DND-41 (cell line): ENCODE results near the gene RIN3.

Experiments used
- ATAC-seq: fragments of 200-7000 bp; cut with Tn5 transposase; 3 replicates; pipeline ENCODE4 v1.9.1; 2021; ENCODE audit warnings: low read depth; ENCODE audit not compliant: insufficient read depth
- DNase-seq: peaks from one replicate; pipeline ENCODE4 v3.0.0-alpha.2; 2020
- H2AFZ ChIP-seq: 2 replicates; pipeline ENCODE4 v1.6.0; 2012; ENCODE audit warnings: low read depth, low read length
- H3K27ac ChIP-seq: 2 replicates; pipeline ENCODE4 v1.5.1; 2012; ENCODE audit warnings: low read length, inconsistent platforms
- H3K27me3 ChIP-seq: fragments of 200-600 bp; sonication (generic); 2 replicates; pipeline ENCODE4 v1.6.0; 2012; ENCODE audit warnings: low read length, mild to moderate bottlenecking, inconsistent platforms; ENCODE audit not compliant: insufficient read depth, poor library complexity
- H3K36me3 ChIP-seq: 2 replicates; pipeline ENCODE4 v1.5.1; 2012; ENCODE audit warnings: low read length, inconsistent platforms; ENCODE audit not compliant: insufficient read depth
- H3K4me1 ChIP-seq: 2 replicates; pipeline ENCODE4 v1.5.1; 2012; ENCODE audit warnings: mild to moderate bottlenecking, low read length; ENCODE audit not compliant: insufficient read depth
- H3K4me2 ChIP-seq: 2 replicates; pipeline ENCODE4 v1.6.0; 2012; ENCODE audit warnings: mild to moderate bottlenecking, moderate library complexity, low read length, inconsistent platforms; ENCODE audit not compliant: insufficient read depth
- H3K4me3 ChIP-seq, 2 experiments: fragments of 200-600 bp in 1 of 2; shearing (Covaris generic) in 1 of 2; 2 replicates each; pipeline ENCODE4 v1.5.1; 2012 to 2016; ENCODE audit warnings: inconsistent platforms in 2 of 2, low read length in 2 of 2, mild to moderate bottlenecking in 2 of 2, low read depth in 1 of 2, moderate library complexity in 1 of 2
- H3K79me2 ChIP-seq: 2 replicates; pipeline ENCODE4 v1.6.0; 2012; ENCODE audit warnings: low read length, inconsistent platforms; ENCODE audit not compliant: insufficient read depth
- H3K9ac ChIP-seq: 2 replicates; pipeline ENCODE4 v1.6.0; 2012; ENCODE audit warnings: low read depth, mild to moderate bottlenecking, inconsistent platforms, low read length, moderate library complexity
- H3K9me3 ChIP-seq: 2 replicates; pipeline ENCODE4 v1.5.1; 2012; ENCODE audit warnings: low read length, moderate library complexity, mild to moderate bottlenecking, inconsistent platforms; ENCODE audit not compliant: insufficient read depth, severe bottlenecking
- H4K20me1 ChIP-seq: 2 replicates; pipeline ENCODE4 v1.6.0; 2012; ENCODE audit warnings: low read length; ENCODE audit not compliant: insufficient read depth
- EZH2 ChIP-seq: IDR thresholded peaks from 3 replicates; pipeline ENCODE4 v1.6.1; 2012; ENCODE audit warnings: borderline replicate concordance, low read depth, mild to moderate bottlenecking, moderate library complexity, low read length, inconsistent platforms; ENCODE audit not compliant: severe bottlenecking
- TF ChIP-seq, protein P1 (sequence below): IDR thresholded peaks from 2 replicates; pipeline ENCODE4 v1.5.1; 2012; ENCODE audit warnings: borderline replicate concordance, low read length, moderate library complexity, mild to moderate bottlenecking; ENCODE audit not compliant: poor library complexity, severe bottlenecking; ENCODE audit errors: extremely low read depth

Gene RIN3

GRCh38 chr14:92540472-92541048, 27.0 kb downstream of the RIN3 start:
- H2AFZ ChIP-seq: no peak overlapping the region
- H3K4me2 ChIP-seq: no peak overlapping the region
- H3K9me3 ChIP-seq: no peaks in the 10 kb centered on the region
- H3K4me3 ChIP-seq: no peak overlapping the region
- no peaks in the 10 kb centered on the region for H3K27me3 ChIP-seq
- no peaks in the 10 kb centered on the region for H4K20me1 ChIP-seq
- TF ChIP-seq, protein P1, sequence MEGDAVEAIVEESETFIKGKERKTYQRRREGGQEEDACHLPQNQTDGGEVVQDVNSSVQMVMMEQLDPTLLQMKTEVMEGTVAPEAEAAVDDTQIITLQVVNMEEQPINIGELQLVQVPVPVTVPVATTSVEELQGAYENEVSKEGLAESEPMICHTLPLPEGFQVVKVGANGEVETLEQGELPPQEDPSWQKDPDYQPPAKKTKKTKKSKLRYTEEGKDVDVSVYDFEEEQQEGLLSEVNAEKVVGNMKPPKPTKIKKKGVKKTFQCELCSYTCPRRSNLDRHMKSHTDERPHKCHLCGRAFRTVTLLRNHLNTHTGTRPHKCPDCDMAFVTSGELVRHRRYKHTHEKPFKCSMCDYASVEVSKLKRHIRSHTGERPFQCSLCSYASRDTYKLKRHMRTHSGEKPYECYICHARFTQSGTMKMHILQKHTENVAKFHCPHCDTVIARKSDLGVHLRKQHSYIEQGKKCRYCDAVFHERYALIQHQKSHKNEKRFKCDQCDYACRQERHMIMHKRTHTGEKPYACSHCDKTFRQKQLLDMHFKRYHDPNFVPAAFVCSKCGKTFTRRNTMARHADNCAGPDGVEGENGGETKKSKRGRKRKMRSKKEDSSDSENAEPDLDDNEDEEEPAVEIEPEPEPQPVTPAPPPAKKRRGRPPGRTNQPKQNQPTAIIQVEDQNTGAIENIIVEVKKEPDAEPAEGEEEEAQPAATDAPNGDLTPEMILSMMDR: no peak
- TF ChIP-seq EZH2: no peak
- H3K4me1 ChIP-seq: no peaks in the 10 kb centered on the region
- DNase-seq: no peak
- H3K9ac ChIP-seq: no peak overlapping the region
- no peaks in the 10 kb centered on the region for H3K36me3 ChIP-seq
- no peak for ATAC-seq
- H3K27ac ChIP-seq: no peak overlapping the region
- H3K79me2 ChIP-seq: no peaks in the 10 kb centered on the region

- DNase-seq: no peak
- Histone ChIP-seq H4K20me1 (no peaks in the 10 kb centered on the region), H3K36me3 (no peaks in the 10 kb centered on the region), H3K79me2 (no peaks in the 10 kb centered on the region), H3K4me2 (no peak overlapping the region), H2AFZ (no peak overlapping the region), H3K27me3 (no peaks in the 10 kb centered on the region), H3K4me3 (no peak overlapping the region), H3K9me3 (no peaks in the 10 kb centered on the region), H3K4me1 (no peaks in the 10 kb centered on the region), H3K27ac (no peak overlapping the region), H3K9ac (no peak overlapping the region)
- no peak for TF ChIP-seq EZH2
- TF ChIP-seq, protein P1: no peak
- ATAC-seq: no peak
Observed at GRCh38 chr14:92542766-92543554, 29.4 kb downstream of the RIN3 start.

DNA sequence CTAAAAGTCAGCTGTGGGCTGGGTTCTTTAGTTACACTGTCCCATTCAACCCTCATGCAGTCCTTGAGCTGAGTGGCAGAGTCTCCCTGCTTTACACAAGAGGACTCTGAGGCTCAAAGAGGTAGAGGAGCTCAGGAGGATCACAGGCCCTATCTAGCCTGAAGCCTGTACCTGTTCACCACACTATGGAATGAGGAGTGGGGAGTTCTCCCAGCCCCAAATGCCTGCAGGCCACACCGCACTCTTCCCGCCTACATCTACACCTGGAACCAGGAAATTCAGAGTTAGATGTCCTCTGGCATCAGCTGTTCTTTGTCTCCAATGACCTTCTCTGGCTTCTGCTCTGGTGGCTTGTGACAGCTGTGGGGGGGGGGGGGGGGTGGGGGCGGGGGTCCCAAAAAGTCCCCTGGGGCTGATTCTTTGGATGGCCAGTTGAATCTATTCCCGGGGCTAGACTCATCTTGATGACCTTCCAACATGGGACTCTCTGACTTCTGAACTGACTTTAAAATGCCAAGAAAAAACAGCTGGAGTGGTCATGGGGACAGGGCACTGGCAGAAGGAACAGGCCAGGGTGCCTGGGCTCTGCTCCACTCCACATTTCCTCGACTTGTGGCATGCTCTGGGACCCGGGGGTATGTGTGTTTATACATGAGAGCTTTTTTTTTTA, 30.6 kb downstream of the RIN3 start:
- Histone ChIP-seq H3K4me3 (no peak overlapping the region), H3K4me2 (no peak overlapping the region), H4K20me1 (no peaks in the 10 kb centered on the region), H2AFZ (no peak overlapping the region), H3K27ac (no peak overlapping the region), H3K4me1 (no peaks in the 10 kb centered on the region), H3K79me2 (no peaks in the 10 kb centered on the region), H3K27me3 (no peaks in the 10 kb centered on the region), H3K9ac (no peak overlapping the region), H3K36me3 (no peaks in the 10 kb centered on the region), H3K9me3 (no peaks in the 10 kb centered on the region)
- TF ChIP-seq, protein P1: no peak
- no peak for TF ChIP-seq EZH2
- no peak for DNase-seq
- ATAC-seq: no peak
